Measurements from ENCODE around the gene RMDN2.
A peak's percentile ranks its signal among the peaks of the same experiment; 100 is the strongest.

Gene RMDN2

GRCh38 chr2:37925063-37925897, at the start of gene RMDN2:
Gene RMDN2 (plus strand): TSS chr2:37925287. CDS start chr2:37929278, 3,991 bp downstream.
- no peak for FAIRE-seq

GRCh38 chr2:37875403-37875906, 49.6 kb upstream of the RMDN2 start:
- FAIRE-seq: no peak

- no peak for FAIRE-seq
Measured at GRCh38 chr2:37876227-37876626, 48.9 kb upstream of the RMDN2 start.

GRCh38 chr2:37877457-37878315, 47.4 kb upstream of the RMDN2 start:
- peak; percentile 97 for FAIRE-seq

- no peak for FAIRE-seq
Measured at GRCh38 chr2:37878536-37878935, 46.6 kb upstream of the RMDN2 start.

- no peak for FAIRE-seq
Measured at GRCh38 chr2:37880551-37880950, 44.5 kb upstream of the RMDN2 start.

- FAIRE-seq: no peak
Measured at GRCh38 chr2:37881397-37881796, 43.7 kb upstream of the RMDN2 start.

GRCh38 chr2:37882036-37882435, 43.1 kb upstream of the RMDN2 start:
- no peak for FAIRE-seq

GRCh38 chr2:37883518-37883917, 41.6 kb upstream of the RMDN2 start:
- FAIRE-seq: no peak

- FAIRE-seq: no peak
Measured at GRCh38 chr2:37885329-37885993, 39.6 kb upstream of the RMDN2 start.

- FAIRE-seq: no peak
Measured at GRCh38 chr2:37886745-37887144, 38.3 kb upstream of the RMDN2 start.

GRCh38 chr2:37887286-37887685, 37.8 kb upstream of the RMDN2 start:
- no peak for FAIRE-seq

- no peak for FAIRE-seq
Measured at GRCh38 chr2:37890893-37891495, 34.1 kb upstream of the RMDN2 start.

GRCh38 chr2:37891846-37892435, 33.1 kb upstream of the RMDN2 start:
- FAIRE-seq: no peak

GRCh38 chr2:37892436-37893114, 32.5 kb upstream of the RMDN2 start:
- FAIRE-seq: no peak

GRCh38 chr2:37893327-37893726, 31.8 kb upstream of the RMDN2 start:
- no peak for FAIRE-seq

- FAIRE-seq: no peak
Measured at GRCh38 chr2:37894047-37894446, 31.0 kb upstream of the RMDN2 start.

GRCh38 chr2:37894601-37895000, 30.5 kb upstream of the RMDN2 start:
- no peak for FAIRE-seq

- no peak for FAIRE-seq
Measured at GRCh38 chr2:37895140-37895539, 29.9 kb upstream of the RMDN2 start.

- no peak for FAIRE-seq
Measured at GRCh38 chr2:37896319-37896718, 28.8 kb upstream of the RMDN2 start.

- no peak for FAIRE-seq
Measured at GRCh38 chr2:37897511-37897910, 27.6 kb upstream of the RMDN2 start.

GRCh38 chr2:37898448-37898847, 26.6 kb upstream of the RMDN2 start:
- no peak for FAIRE-seq
